A172 (cell line): Measurements from ENCODE around the gene APOC1. TPM values are rescaled to one million over a fixed set of nuclear protein-coding genes. Genes with fewer than 3 reads are reported as not detected.

Source experiments
- DNase-seq: peaks from one replicate; pipeline ENCODE4 v3.0.0-alpha.2; 2015; ENCODE audit warnings: low spot score
- total RNA-seq: library from RNA; depleted of rRNA; stranded (reverse); fragments of >200 nt; shearing (Covaris generic); gene quantifications from 2 replicates; pipeline ENCODE4 v1.2.3, GENCODE V29; 2014; rRNA removed

Gene APOC1
- total RNA-seq, 1 experiment from 2014 or later = not detected

GRCh38 chr19:44955505-44956439, 41.4 kb downstream of the APOC1 start:
- DNase-seq = no peak

GRCh38 chr19:44957526-44957925, 43.1 kb downstream of the APOC1 start:
- DNase-seq = no peak

- no peak for DNase-seq
Measured at GRCh38 chr19:44958090-44958489, 43.7 kb downstream of the APOC1 start.

DNA sequence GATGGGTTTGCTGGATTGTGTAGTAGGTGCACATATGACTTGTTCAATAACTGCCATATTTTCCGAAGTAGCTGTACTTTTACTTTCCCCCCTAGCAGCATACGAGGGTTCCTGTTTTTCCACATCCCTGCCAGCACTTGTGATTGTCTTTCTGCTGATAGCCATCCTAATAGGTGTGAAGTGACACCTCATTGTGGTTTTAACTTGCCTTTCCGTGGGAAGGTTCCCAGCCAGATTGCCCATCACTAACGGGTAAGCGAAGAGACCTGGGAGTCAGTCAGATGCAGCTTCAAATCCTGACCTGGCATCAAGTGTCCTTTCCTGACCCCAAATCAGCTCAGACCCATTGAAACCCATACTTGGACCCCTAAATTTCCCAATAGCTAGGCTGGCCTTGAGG, 45.3 kb downstream of the APOC1 start:
- DNase-seq = no peak

DNA sequence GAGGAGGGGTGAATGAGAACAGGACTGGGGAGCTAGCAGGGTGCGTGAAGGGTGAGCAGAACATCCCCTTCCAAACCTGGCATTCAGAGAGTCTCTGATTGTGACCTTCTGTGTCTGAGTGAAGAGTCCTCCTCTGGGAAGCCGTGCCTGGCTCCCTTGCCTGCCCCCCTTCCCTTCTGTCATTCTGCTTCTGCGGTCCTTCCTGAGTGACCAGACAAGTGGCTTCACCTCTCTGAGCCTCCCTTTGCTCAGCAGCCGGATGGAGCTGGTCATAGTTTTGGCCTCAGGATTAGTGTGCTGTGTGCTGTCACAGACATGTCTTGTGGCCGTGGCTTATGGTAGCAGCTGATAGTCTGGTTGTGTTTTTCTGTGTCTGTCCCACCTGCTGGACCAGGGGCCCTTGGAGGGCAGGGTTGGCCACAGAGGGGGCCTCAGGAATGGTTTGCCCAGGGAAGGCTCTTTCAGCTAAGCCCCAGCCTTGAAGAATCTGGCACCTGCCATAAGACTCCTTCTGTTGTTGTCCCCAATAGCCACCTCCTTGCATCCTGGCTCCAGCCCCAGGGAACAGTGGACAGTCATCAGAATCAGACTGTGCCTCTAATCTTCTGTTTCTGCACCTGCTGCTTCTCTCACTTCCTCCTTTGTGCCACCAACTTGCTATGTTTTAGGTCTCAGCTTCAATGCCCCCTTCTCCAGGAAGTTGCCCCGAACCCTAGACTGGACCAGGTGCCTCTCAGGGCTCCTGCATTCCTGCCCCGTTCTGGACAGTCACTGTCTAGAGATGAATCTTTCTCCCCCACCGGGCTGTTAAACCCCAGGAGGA, 46.7 kb downstream of the APOC1 start:
- no peak for DNase-seq

DNA sequence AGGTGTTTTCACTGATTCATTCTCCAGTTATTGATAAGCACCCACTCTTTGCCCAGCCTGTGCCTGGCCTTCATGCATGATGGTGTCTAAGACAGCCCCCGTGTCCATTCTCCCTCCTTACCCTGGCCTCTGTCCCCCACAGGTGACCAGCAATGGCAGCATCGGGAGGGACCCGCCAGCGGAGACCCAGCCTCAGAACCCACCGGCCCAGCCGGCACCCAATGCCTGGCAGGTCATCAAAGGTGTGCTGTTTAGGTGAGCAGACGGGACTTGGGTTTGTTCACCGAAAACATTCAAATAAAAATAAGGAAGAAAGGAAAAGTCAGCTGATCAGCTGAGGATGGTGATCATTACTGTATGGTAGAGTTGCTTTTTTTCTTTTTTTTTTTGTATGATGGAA, 47.4 kb downstream of the APOC1 start:
- DNase-seq = no peak

GRCh38 chr19:44968118-44968517, 53.7 kb downstream of the APOC1 start:
- no peak for DNase-seq

DNA sequence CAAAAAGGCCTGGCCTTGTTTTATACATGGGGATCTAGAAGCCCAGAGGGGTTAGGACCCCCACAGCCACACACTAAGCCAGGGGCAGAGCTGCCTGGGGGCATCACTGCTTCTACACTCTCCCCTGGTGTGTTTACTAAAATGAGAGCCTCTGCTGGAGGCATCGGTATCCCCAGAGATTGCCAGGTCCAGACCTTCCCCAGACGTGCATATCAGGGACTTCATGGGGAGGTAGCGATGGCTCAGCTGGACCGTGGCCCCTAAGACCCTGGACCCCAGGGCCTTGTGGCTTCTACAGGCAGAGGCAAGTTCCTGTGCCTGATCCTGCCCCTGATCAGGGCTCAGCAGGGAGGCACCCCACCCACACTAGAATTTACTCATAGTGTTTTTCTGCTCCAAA, 54.3 kb downstream of the APOC1 start:
- no peak for DNase-seq

Other genes with a start within 250 kb of the APOC1 start
- not detected in 2 replicates for gene CEACAM19, start 243.1 kb upstream of the APOC1 start, total RNA-seq
- gene CEACAM16, start 215.5 kb upstream of the APOC1 start, total RNA-seq = not detected in 2 replicates
- gene BCL3, start 165.9 kb upstream of the APOC1 start, total RNA-seq = 4.4 and 7.0 TPM in 2 replicates
- gene CBLC, start 136.7 kb upstream of the APOC1 start, total RNA-seq = not detected in 2 replicates
- 8.2 and 11.2 TPM in 2 replicates for gene BCAM, start 105.5 kb upstream of the APOC1 start, total RNA-seq
- 55.0 and 63.4 TPM in 2 replicates for gene NECTIN2, start 68.3 kb upstream of the APOC1 start, total RNA-seq
- gene TOMM40, start 23.4 kb upstream of the APOC1 start, total RNA-seq = 109 and 111 TPM in 2 replicates
- gene APOE, start 8.8 kb upstream of the APOC1 start, total RNA-seq = 0.14 and 0.86 TPM in 2 replicates
- gene APOC4, start 27.6 kb downstream of the APOC1 start, total RNA-seq = not detected in 2 replicates
- gene APOC2, start 31.4 kb downstream of the APOC1 start, total RNA-seq = not detected in 2 replicates
- gene CLPTM1, start 40.8 kb downstream of the APOC1 start, total RNA-seq = 23.3 and 28.1 TPM in 2 replicates
- 6.0 and 9.3 TPM in 2 replicates for gene RELB, start 86.9 kb downstream of the APOC1 start, total RNA-seq
- gene CLASRP, start 124.4 kb downstream of the APOC1 start, total RNA-seq = 29.9 and 42.5 TPM in 2 replicates
- 0.19 TPM in 1 of 2 replicates, not detected in the other for gene ZNF296, start 161.9 kb downstream of the APOC1 start, total RNA-seq
- 17.1 and 29.6 TPM in 2 replicates for gene GEMIN7, start 164.7 kb downstream of the APOC1 start, total RNA-seq
- 25.1 and 28.0 TPM in 2 replicates for gene PPP1R37, start 178.6 kb downstream of the APOC1 start, total RNA-seq
- gene NKPD1, start 246.4 kb downstream of the APOC1 start, total RNA-seq = not detected in 2 replicates